Right kidney (tissue), 9 donors: ENCODE measurements around the gene SLC9A1.
"Not testable (repeated sequence)": the region's sequence is repeated elsewhere in the genome, so short reads cannot be mapped to it uniquely, and the experiment has no call there.

Experiments
- DNase-seq: peaks from one replicate; pipeline ENCODE4 v3.0.0-alpha.2; 2016
- long read RNA-seq, 8 donors: transcript quantifications; one replicate each; lab custom pipeline, GENCODE V29; 2026

The SLC9A1 gene
- long read RNA-seq, donor 1, partial matches to known transcripts = 0 of 2 reads
- long read RNA-seq, donor 1, other reads (novel, unspliced or antisense) = 0 of 2 reads
- long read RNA-seq, donor 2 = 0 reads
- long read RNA-seq, donor 3, full-length matches to known transcripts = 1 of 1 reads
- long read RNA-seq, donor 3, partial matches to known transcripts = 0 of 1 reads
- long read RNA-seq, donor 3, other reads (novel, unspliced or antisense) = 0 of 1 reads
- long read RNA-seq, donor 4, full-length matches to known transcripts = 2 of 2 reads
- long read RNA-seq, donor 4, partial matches to known transcripts = 0 of 2 reads
- long read RNA-seq, donor 4, other reads (novel, unspliced or antisense) = 0 of 2 reads
- long read RNA-seq, donor 5, full-length matches to known transcripts = 5 of 5 reads
- long read RNA-seq, donor 5, partial matches to known transcripts = 0 of 5 reads
- long read RNA-seq, donor 5, other reads (novel, unspliced or antisense) = 0 of 5 reads
- long read RNA-seq, donor 6, full-length matches to known transcripts = 3 of 3 reads
- long read RNA-seq, donor 6, partial matches to known transcripts = 0 of 3 reads
- long read RNA-seq, donor 6, other reads (novel, unspliced or antisense) = 0 of 3 reads
- long read RNA-seq, donor 7, full-length matches to known transcripts = 2 of 2 reads
- long read RNA-seq, donor 7, partial matches to known transcripts = 0 of 2 reads
- long read RNA-seq, donor 7, other reads (novel, unspliced or antisense) = 0 of 2 reads
- long read RNA-seq, donor 8, full-length matches to known transcripts = 2 of 2 reads
- long read RNA-seq, donor 8, partial matches to known transcripts = 0 of 2 reads
- long read RNA-seq, donor 8, other reads (novel, unspliced or antisense) = 0 of 2 reads

DNA sequence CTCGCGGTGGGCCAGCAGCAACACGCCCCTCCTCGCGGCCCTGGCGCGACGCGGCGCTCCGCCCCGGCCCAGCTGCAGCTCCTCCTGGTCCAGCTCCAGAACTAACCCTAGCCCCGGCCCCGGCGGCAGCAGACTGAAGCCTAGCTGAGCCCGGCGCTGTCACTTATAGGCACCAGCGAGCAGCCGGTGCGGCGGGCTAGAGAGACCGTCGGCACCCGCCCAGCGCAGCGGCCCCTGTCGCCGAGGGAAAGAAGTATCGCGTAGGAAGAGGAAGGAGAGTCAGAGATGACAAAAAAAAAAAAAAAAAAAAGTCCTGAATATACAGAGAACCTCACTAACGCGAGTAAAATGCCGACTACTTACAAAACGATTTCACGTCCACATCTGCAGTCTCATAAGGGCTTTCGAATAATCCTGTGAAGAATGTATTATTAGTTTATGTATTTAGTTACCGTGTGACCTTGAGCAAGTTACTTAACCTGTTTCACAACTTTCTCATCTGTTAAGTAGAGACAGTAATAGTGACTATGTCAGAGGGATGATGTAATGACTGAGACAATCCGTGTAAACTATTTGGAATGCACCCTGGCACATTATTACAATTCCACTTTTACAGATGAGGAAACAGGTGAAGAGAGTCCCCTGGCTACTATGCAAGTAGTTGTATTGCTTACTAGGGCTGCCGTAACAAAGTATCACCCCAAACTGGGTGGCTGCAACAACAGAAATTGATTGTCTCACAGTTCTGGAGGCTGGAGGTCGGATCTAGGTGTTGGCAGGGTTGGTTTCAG is at the start of gene SLC9A1:
SLC9A1 (minus strand) TSS at position 135 of the 791 bp plus-strand sequence. CDS start 791 bp downstream, outside the sequence.
- peak; percentile 80 for DNase-seq

- no peak for DNase-seq
Measured at GRCh38 chr1:27203946-27204345, 49.0 kb upstream of the SLC9A1 start.

DNA sequence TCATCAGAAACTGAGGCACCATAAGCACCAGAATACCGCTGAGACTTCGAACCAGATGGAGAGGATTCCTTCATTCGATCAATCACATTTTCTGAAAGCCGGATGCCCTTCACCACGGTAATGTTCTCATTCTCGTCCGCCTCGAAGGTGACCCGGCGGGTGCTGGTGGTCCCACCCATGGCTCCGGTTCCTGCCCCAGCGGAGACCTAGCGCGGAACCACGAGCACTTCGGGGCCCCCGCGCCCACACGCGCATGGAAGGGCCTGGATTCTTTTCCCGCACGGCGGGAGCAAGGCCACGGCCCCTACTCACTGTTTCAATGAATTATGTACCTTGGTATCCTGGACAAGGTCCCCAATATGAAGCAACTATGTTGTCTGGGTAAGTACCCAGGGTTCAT is 46.4 kb upstream of the SLC9A1 start:
- no peak for DNase-seq

DNA sequence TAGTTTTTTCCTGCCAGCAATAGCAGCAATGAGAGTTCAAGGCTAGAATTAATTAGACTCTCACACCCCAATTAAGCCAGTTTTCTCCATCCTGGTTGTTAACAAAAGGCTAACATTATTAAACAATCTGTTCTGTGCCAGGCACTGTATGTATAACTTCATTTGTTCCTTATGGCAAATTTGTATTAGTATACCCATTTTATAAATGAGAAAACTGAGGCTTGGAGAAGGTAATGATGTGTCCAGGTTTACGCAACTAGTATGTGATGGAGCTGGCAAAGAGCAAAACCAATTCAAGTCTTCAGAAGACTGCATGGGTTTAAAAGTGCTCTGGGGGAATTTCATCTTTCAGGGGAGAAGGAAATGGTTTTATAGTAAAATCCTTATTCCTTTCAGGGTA is 38.3 kb upstream of the SLC9A1 start:
- DNase-seq = no peak

GRCh38 chr1:27192039-27192529 is 37.2 kb upstream of the SLC9A1 start:
- no peak for DNase-seq

- not testable (repeated sequence) for DNase-seq
Measured at GRCh38 chr1:27184665-27185064, 29.7 kb upstream of the SLC9A1 start.

DNA sequence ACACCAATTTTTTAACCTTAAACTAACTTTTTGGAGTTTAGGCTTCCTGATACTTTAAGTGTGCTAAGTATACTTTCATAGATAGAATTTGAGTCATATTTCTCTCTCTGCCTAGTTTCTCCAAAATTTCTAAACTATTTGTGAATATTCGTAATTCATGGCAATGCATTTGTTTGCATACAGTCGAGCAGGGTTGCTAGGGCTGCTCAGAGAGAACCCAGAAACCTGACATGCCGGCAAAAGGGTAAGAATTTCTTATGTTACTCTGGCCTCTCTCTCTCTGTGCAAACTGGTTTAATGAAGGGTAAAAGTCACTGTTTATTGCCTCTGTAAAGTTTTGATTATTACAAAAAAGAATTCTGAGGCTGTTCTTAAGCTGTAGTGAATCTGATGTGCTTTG is 25.1 kb upstream of the SLC9A1 start:
- DNase-seq = no peak

GRCh38 chr1:27179379-27179778 is 24.5 kb upstream of the SLC9A1 start:
- no peak for DNase-seq

DNA sequence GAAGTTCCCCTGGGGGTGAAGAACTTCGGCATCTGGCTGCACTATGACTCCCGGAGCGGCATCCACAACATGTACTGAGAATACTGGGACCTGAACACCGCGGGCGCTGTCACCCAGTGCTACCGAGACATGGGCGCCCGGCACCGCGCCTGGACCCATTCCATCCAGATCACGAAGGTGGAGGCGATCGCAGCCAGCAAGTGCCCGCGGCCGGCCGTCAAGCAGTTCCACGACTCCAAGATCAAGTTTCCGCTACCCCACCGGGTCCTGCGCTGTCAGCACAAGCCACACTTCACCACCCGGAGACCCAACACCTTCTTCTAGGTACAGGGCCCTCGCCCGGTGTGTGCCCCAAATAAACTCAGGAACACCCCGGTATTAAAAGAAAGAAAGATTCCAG is 22.0 kb upstream of the SLC9A1 start:
- DNase-seq = no peak

GRCh38 chr1:27176323-27176722 is 21.4 kb upstream of the SLC9A1 start:
- no peak for DNase-seq

DNA sequence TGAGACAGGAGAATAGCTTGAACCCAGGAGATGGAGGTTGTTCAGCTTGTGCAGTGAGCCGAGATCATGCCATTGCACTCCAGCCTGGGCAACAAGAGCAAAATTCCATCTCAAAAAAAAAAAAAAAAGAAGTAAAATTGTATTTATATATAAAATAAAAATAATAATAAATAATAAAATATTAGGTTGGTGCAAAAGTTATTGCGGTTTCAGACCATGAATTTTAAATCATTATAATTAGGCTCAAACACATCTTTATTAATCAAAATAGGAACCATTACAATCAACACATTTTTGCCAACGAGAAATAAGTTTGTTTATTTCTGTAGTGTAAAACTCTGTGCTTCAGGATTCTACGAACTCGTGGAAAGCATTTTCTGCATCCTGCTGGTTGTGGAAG is 18.1 kb upstream of the SLC9A1 start:
- DNase-seq = not testable (repeated sequence)

- DNase-seq = no peak
Measured at GRCh38 chr1:27166929-27167328, 12.0 kb upstream of the SLC9A1 start.

- no peak for DNase-seq
Measured at GRCh38 chr1:27166351-27166802, 11.5 kb upstream of the SLC9A1 start.

DNA sequence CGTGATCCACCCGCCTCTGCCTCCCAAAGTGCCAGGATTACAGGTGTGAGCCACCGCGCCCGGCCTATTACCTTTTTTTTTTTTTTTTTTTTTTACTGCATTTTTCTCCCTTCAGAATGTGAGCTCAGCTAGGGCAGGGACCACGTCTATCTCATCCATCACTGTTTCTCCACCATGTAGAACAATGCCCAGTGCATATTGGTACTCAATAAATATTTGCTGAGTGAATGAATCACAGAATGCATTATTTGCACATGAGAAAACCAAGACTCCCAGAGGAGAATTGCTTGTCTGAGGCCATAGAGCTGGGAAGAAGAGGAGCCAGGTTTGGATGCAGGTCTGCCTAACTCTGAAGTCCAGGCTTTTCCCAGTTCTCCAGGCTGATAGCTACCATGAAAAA is 8.2 kb upstream of the SLC9A1 start:
- DNase-seq = no peak

DNA sequence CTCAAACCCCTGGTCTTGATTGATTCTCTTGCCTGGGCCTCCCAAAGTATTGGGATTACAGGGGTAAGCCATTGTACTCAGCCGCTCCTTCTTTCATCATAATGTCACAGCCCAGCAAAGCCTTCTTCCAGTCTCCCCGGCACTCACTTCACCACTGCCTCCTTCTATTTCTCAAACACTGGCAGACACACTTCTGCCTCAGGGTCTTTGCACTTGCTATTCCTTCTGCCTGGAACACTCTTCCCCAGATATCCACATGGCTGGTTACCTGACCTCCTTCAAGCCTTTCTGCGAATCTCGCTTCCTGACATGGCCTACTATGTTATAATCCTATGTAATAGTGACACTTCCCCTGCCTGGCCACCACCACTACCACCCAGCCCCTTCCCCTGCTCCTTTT is 7.2 kb upstream of the SLC9A1 start:
- no peak for DNase-seq

DNA sequence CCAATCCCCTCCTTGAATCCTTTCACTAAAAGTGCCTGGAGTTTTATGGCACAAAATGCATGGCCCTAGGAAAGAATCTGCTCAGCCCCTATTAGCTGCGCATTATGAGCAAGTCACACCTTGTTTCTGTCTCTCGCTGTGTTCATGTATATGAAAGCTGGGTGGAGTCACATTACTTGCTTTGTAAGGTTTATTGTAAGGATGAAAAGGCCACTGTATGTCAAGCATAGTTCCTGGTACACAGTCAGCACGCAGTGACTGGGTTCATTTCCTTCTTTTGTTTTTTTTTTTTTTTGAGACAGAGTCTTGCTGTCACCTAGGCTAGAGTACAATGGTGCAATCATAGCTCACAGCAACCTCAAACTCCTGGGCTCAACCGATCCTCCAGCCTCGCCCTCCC is 6.7 kb upstream of the SLC9A1 start:
- DNase-seq = no peak

- DNase-seq = no peak
Measured at GRCh38 chr1:27157194-27157593, 2.3 kb upstream of the SLC9A1 start.

- no peak for DNase-seq
Measured at GRCh38 chr1:27154469-27154990, 395 bp downstream of the SLC9A1 start.

DNA sequence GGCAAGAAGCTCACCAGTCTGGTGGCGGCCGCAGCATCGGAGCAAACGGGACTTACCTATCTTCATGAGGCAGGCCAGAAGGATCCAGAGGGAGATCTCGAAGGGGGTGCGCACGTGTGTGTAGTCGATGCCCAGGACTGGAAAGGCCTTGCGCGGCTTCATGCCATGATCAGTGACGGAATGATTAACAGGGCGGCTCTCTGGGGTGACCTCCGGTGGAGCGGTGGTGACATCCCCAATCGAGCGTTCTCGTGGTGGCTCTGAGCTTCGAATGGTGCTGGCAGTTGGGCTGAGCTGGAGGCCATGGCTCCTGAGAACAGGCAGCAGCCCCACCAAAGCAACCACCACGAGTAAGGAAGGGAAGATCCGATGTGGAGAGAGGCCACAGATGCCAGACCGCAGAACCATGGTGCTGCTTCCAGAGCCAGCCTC is 982 bp downstream of the SLC9A1 start:
- no peak for DNase-seq

DNA sequence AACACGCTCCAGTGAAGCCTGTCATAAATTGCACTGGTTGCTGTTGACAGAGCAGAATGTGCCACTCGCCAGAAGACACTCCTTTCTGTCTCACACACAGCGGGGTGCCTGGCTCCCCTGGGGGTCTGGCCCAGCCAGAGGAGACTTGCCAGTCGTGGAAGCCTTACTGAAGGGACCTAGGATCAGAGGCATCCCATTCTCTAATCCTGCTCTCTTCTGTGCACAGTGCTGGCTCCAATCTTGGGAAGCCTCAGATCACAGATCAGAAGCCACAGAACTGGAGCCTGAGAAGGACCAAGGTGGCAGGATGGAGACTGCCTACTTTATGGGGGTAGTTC is 1.4 kb downstream of the SLC9A1 start:
- no peak for DNase-seq

DNA sequence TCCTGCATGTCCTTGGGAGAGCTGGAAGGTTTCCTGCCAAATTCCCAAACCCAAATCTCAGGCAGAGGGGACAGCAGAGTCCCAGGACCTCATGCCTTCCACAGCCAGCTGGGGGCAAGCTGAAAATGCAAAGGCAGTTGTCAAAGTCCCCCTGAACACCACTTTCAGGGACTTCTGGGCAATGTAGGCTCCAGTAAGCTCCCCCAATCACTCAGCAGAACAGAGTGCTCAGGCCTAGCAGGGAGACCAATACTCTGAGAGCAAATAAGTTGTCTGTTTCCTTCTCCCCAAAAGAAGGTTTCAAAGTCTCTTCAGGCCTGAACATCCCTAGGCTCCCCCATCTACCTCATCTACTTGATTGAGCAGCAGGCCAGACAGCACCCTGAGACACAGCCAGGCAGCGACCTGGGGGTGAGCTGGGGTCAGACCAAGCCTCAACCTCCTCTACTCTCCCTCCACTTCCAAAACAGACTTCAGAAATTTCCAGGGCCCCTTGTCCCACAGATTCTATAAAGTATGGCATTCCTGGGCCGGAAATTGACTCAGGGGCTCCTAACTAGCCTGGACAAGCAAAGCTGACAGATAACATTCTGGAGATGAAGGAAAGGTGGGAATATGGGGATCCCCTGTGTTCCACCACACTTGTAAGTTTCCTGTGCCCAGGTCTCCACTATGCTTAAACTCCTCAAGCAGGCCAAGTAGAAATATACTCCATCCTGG is 1.9 kb downstream of the SLC9A1 start:
- DNase-seq = no peak
